Astrocyte (in vitro differentiated cells and primary cell): ENCODE data around the gene ZC3H15. TPM values are rescaled to one million over a fixed set of nuclear protein-coding genes. Genes with fewer than 3 reads are reported as not detected.
A peak's percentile ranks its signal among the peaks of the same experiment; 100 is the strongest.

Source experiments
- DNase-seq: peaks from one replicate; pipeline ENCODE4 v3.0.0-alpha.2; 2010; ENCODE audit warnings: low read depth
- FAIRE-seq: peaks from 2 replicates; lab custom pipeline; 2011; peaks lifted over from hg19 to GRCh38; lab: Jason Lieb, UNC
- H2AFZ ChIP-seq: 2 replicates; pipeline ENCODE4 v1.6.0; 2012; ENCODE audit warnings: low read depth, low read length, inconsistent platforms
- H3K27ac ChIP-seq: 2 replicates; pipeline ENCODE4 v1.5.1; 2011; ENCODE audit warnings: low read depth, low read length, inconsistent platforms
- H3K27me3 ChIP-seq: 2 replicates; pipeline ENCODE4 v1.6.0; 2011; ENCODE audit warnings: low read length, inconsistent platforms; ENCODE audit not compliant: insufficient read depth
- H3K36me3 ChIP-seq: 2 replicates; pipeline ENCODE4 v1.5.1; 2011; ENCODE audit warnings: low read length, inconsistent platforms; ENCODE audit not compliant: insufficient read depth
- H3K4me1 ChIP-seq: 2 replicates; pipeline ENCODE4 v1.5.1; 2011; ENCODE audit warnings: low read length, inconsistent platforms; ENCODE audit not compliant: insufficient read depth
- H3K4me2 ChIP-seq: 2 replicates; pipeline ENCODE4 v1.6.0; 2012; ENCODE audit warnings: low read length, inconsistent platforms
- H3K4me3 ChIP-seq: 2 replicates; pipeline ENCODE4 v1.5.1; 2011; ENCODE audit warnings: low read depth, mild to moderate bottlenecking, low read length, inconsistent platforms; ENCODE audit not compliant: insufficient read depth
- H3K79me2 ChIP-seq: 2 replicates; pipeline ENCODE4 v1.6.0; 2012; ENCODE audit warnings: mild to moderate bottlenecking, low read length, inconsistent platforms; ENCODE audit not compliant: insufficient read depth
- H3K9ac ChIP-seq: 2 replicates; pipeline ENCODE4 v1.6.0; 2012; ENCODE audit warnings: mild to moderate bottlenecking, low read length, inconsistent platforms
- H3K9me3 ChIP-seq: 2 replicates; pipeline ENCODE4 v1.5.1; 2012; ENCODE audit warnings: low read depth, mild to moderate bottlenecking, low read length, inconsistent platforms; ENCODE audit not compliant: insufficient read depth
- H4K20me1 ChIP-seq: 2 replicates; pipeline ENCODE4 v1.6.0; 2012; ENCODE audit warnings: low read length, inconsistent platforms; ENCODE audit not compliant: insufficient read depth
- H3K27ac Mint-ChIP-seq: one replicate; pipeline ENCODE4 v1.8.0; 2021; ENCODE audit warnings: mild to moderate bottlenecking, mixed read lengths; ENCODE audit not compliant: unreplicated experiment
- H3K27me3 Mint-ChIP-seq: one replicate; pipeline ENCODE4 v1.8.0; 2021; ENCODE audit warnings: low read depth, mixed read lengths; ENCODE audit not compliant: unreplicated experiment
- H3K36me3 Mint-ChIP-seq: one replicate; pipeline ENCODE4 v1.8.0; 2021; ENCODE audit warnings: low read depth, mixed read lengths; ENCODE audit not compliant: unreplicated experiment
- H3K4me1 Mint-ChIP-seq: one replicate; pipeline ENCODE4 v1.8.0; 2021; ENCODE audit warnings: low read depth, mixed read lengths; ENCODE audit not compliant: unreplicated experiment
- H3K4me3 Mint-ChIP-seq: one replicate; pipeline ENCODE4 v1.8.0; 2021; ENCODE audit warnings: mild to moderate bottlenecking, moderate library complexity, mixed read lengths; ENCODE audit not compliant: unreplicated experiment
- H3K9me3 Mint-ChIP-seq: one replicate; pipeline ENCODE4 v1.8.0; 2021; ENCODE audit warnings: mild to moderate bottlenecking, mixed read lengths; ENCODE audit not compliant: unreplicated experiment
- CTCF ChIP-seq: IDR thresholded peaks from 2 replicates; pipeline ENCODE4 v1.5.1; 2011; ENCODE audit warnings: low read depth, mild to moderate bottlenecking, inconsistent platforms, low read length, moderate library complexity; ENCODE audit not compliant: insufficient read depth
- EZH2 ChIP-seq: IDR thresholded peaks from 2 replicates; pipeline ENCODE4 v1.6.1; 2012; ENCODE audit warnings: mild to moderate bottlenecking, low read length, inconsistent platforms; ENCODE audit not compliant: insufficient read depth
- total RNA-seq: library from RNA; stranded (reverse); gene quantifications from 2 replicates; pipeline ENCODE4 v1.2.1, GENCODE V29; 2021

Gene ZC3H15
- total RNA-seq, 1 donor from 2014 or later: 76.4 TPM

- no peak overlapping the region for H3K9ac ChIP-seq
- H3K27ac Mint-ChIP-seq: no peak overlapping the region
These were observed 51.0 kb downstream of the ZC3H15 start for GRCh38 chr2:186537019-186537418.

GRCh38 chr2:186540941-186541340 lies 54.9 kb downstream of the ZC3H15 start:
- peaks cover 38% of the 10 kb centered on the region for H3K4me1 Mint-ChIP-seq
- H3K27me3 Mint-ChIP-seq: no peaks in the 10 kb centered on the region
- no peaks in the 10 kb centered on the region for H3K36me3 ChIP-seq
- no peaks in the 10 kb centered on the region for H3K79me2 ChIP-seq
- no peak overlapping the region for H3K4me3 ChIP-seq
- no peak overlapping the region for H3K27ac Mint-ChIP-seq
- no peaks in the 10 kb centered on the region for H3K36me3 Mint-ChIP-seq
- peaks cover 25% of the 10 kb centered on the region for H3K4me1 ChIP-seq
- no peak overlapping the region for H3K9ac ChIP-seq
- no peak overlapping the region for H3K4me3 Mint-ChIP-seq
- no peaks in the 10 kb centered on the region for H3K9me3 ChIP-seq
- FAIRE-seq (peak; percentile 56), DNase-seq (peak; percentile 26)
- H3K27me3 ChIP-seq: no peaks in the 10 kb centered on the region
- H3K4me2 ChIP-seq: no peak overlapping the region
- no peak overlapping the region for H2AFZ ChIP-seq
- H3K9me3 Mint-ChIP-seq: peaks cover 4% of the 10 kb centered on the region
- H3K27ac ChIP-seq: no peak overlapping the region
- no peaks in the 10 kb centered on the region for H4K20me1 ChIP-seq
- TF ChIP-seq EZH2: no peak
- no peak for TF ChIP-seq CTCF

More at GRCh38 chr2:186537019-186537418, 51.0 kb downstream of the ZC3H15 start:
- H3K4me1 Mint-ChIP-seq: peaks cover 43% of the 10 kb centered on the region
- Histone ChIP-seq H3K4me1 (peaks cover 17% of the 10 kb centered on the region), H2AFZ (no peak overlapping the region), H3K79me2 (no peaks in the 10 kb centered on the region), H3K36me3 (no peaks in the 10 kb centered on the region), H4K20me1 (no peaks in the 10 kb centered on the region), H3K27me3 (no peaks in the 10 kb centered on the region), H3K4me2 (no peak overlapping the region), H3K27ac (no peak overlapping the region), H3K9me3 (no peaks in the 10 kb centered on the region), H3K4me3 (no peak overlapping the region)
- FAIRE-seq (no peak), DNase-seq (no peak)
- no peak for TF ChIP-seq CTCF
- TF ChIP-seq EZH2: no peak
- peaks cover 4% of the 10 kb centered on the region for H3K9me3 Mint-ChIP-seq
- no peaks in the 10 kb centered on the region for H3K36me3 Mint-ChIP-seq
- no peak overlapping the region for H3K4me3 Mint-ChIP-seq
- H3K27me3 Mint-ChIP-seq: no peaks in the 10 kb centered on the region

- H3K9me3 ChIP-seq: no peaks in the 10 kb centered on the region
These were observed 55.9 kb downstream of the ZC3H15 start for GRCh38 chr2:186542002-186542401.

More at GRCh38 chr2:186542002-186542401, 55.9 kb downstream of the ZC3H15 start:
- DNase-seq (no peak), FAIRE-seq (no peak)
- H3K4me1 ChIP-seq: peaks cover 33% of the 10 kb centered on the region
- TF ChIP-seq CTCF (no peak), EZH2 (no peak)
- H3K4me2 ChIP-seq: no peak overlapping the region
- no peaks in the 10 kb centered on the region for H3K27me3 ChIP-seq
- Mint-ChIP-seq H3K4me1 (peaks cover 36% of the 10 kb centered on the region), H3K27ac (no peak overlapping the region), H3K4me3 (no peak overlapping the region), H3K9me3 (peaks cover 4% of the 10 kb centered on the region), H3K36me3 (no peaks in the 10 kb centered on the region), H3K27me3 (no peaks in the 10 kb centered on the region)
- H3K36me3 ChIP-seq: no peaks in the 10 kb centered on the region
- H2AFZ ChIP-seq: no peak overlapping the region
- H3K4me3 ChIP-seq: no peak overlapping the region
- no peaks in the 10 kb centered on the region for H4K20me1 ChIP-seq
- no peaks in the 10 kb centered on the region for H3K79me2 ChIP-seq
- H3K9ac ChIP-seq: no peak overlapping the region
- H3K27ac ChIP-seq: no peak overlapping the region
